ENCODE measurements around the gene CTBP1. TPM values are rescaled to one million over a fixed set of nuclear protein-coding genes. Genes with fewer than 3 reads are reported as not detected.

Gene CTBP1
- total and polyA plus RNA-seq, 4 experiments from 2014 or later, result 39.3 to 195 (median 132) TPM

- H3K4me3 ChIP-seq (ENCODE audit: low read length in 2 of 2), result no peak overlapping the region
- Mint-ChIP-seq H3K36me3 (peaks cover 0 to 16% of the 10 kb centered on the region in 2 donors), H3K4me3 (peak overlapping the region; percentile 64 to 92 (median 90)), H3K27me3 (no peaks in the 10 kb centered on the region), H3K27ac (peak overlapping the region; percentile 70 to 99 (median 95)), H3K4me1 (peaks cover 44 to 79% (median 66%) of the 10 kb centered on the region in 4 donors), H3K9me3 (peaks cover 0 to 3% (median 0%) of the 10 kb centered on the region in 8 donors)
- no peaks in the 10 kb centered on the region for H3K27me3 ChIP-seq (ENCODE audit: insufficient read depth, low read length)
- ChIA-PET CTCF (ENCODE audit: partially characterized antibody) (interaction anchor here (1.1 to 6.1 kb wide), 7 partner anchors 13 to 120 kb away, joined by 3 to 42 read pairs (median 8); partner anchors contain the start of gene UVSSA), POLR2A (ENCODE audit: partially characterized antibody) (interaction anchor here (1.0 to 5.9 kb wide), 9 partner anchors 8 to 96 kb away, joined by 5 to 146 read pairs (median 35); partner anchors contain the start of genes MAEA and UVSSA)
- no peaks in the 10 kb centered on the region for H3K36me3 ChIP-seq (ENCODE audit: insufficient read depth, low read length)
- H3K4me1 ChIP-seq (ENCODE audit: insufficient read depth, low read length), result peaks cover 71% of the 10 kb centered on the region
- peak overlapping the region; percentile 88 for H3K27ac ChIP-seq (ENCODE audit: low read depth, low read length)
- no peaks in the 10 kb centered on the region for H3K9me3 ChIP-seq (ENCODE audit: control insufficient read depth in 1 of 2, low read length in 2 of 2)
- intact Hi-C loops (cut with micrococcal nuclease), result no loop called here
- no peak for DNase-seq
Measured at GRCh38 chr4:1250921-1251772, 2.2 kb upstream of the CTBP1 start.

GRCh38 chr4:1250527-1250812 lies 1.5 kb upstream of the CTBP1 start:
- ChIA-PET CTCF (ENCODE audit: partially characterized antibody) (interaction anchor here (1.5 to 6.1 kb wide), 6 partner anchors 18 to 120 kb away, joined by 3 to 42 read pairs (median 8); partner anchors contain the start of gene UVSSA), POLR2A (ENCODE audit: partially characterized antibody) (interaction anchor here (3.0 to 5.9 kb wide), 8 partner anchors 8 to 96 kb away, joined by 16 to 146 read pairs (median 42); partner anchors contain the start of genes MAEA and UVSSA)
- H3K36me3 Mint-ChIP-seq, result peaks cover 0 to 16% of the 10 kb centered on the region in 2 donors
- Histone ChIP-seq H3K27me3 (ENCODE audit: insufficient read depth, low read length) (no peaks in the 10 kb centered on the region), H3K4me1 (ENCODE audit: insufficient read depth, low read length) (peaks cover 74% of the 10 kb centered on the region), H3K36me3 (ENCODE audit: insufficient read depth, low read length) (no peaks in the 10 kb centered on the region), H3K9me3 (ENCODE audit: control insufficient read depth in 1 of 2, low read length in 2 of 2) (no peaks in the 10 kb centered on the region), H3K27ac (ENCODE audit: low read depth, low read length) (peak overlapping the region; percentile 88), H3K4me3 (ENCODE audit: low read length in 2 of 2) (peak overlapping the region in 1 of 2 donors; percentile 73)
- H3K4me3 Mint-ChIP-seq, result peak overlapping the region; percentile 64 to 92 (median 90)
- no peaks in the 10 kb centered on the region for H3K27me3 Mint-ChIP-seq
- no peak for DNase-seq
- intact Hi-C loops (cut with micrococcal nuclease), result no loop called here
- peak overlapping the region; percentile 93 to 99 (median 96) for H3K27ac Mint-ChIP-seq
- peaks cover 0 to 3% (median 0%) of the 10 kb centered on the region in 8 donors for H3K9me3 Mint-ChIP-seq
- peaks cover 42 to 79% (median 65%) of the 10 kb centered on the region in 4 donors for H3K4me1 Mint-ChIP-seq

GRCh38 chr4:1249731-1250526 lies 999 bp upstream of the CTBP1 start:
- no peaks in the 10 kb centered on the region for H3K36me3 ChIP-seq (ENCODE audit: insufficient read depth, low read length)
- H3K36me3 Mint-ChIP-seq, result peaks cover 0 to 20% of the 10 kb centered on the region in 2 donors
- H3K4me1 ChIP-seq (ENCODE audit: insufficient read depth, low read length), result peaks cover 74% of the 10 kb centered on the region

GRCh38 chr4:1249148-1249730 lies 309 bp upstream of the CTBP1 start:
- POLR2A ChIA-PET (ENCODE audit: partially characterized antibody), result interaction anchor here (0.9 to 5.9 kb wide), 18 partner anchors 9 to 621 kb away, joined by 3 to 146 read pairs (median 14); partner anchors contain the start of genes MAEA, SPON2 and UVSSA
- Mint-ChIP-seq H3K36me3 (peaks cover 0 to 21% of the 10 kb centered on the region in 2 donors), H3K27ac (peak overlapping the region; percentile 93 to 99 (median 96))

More at GRCh38 chr4:1249731-1250526, 999 bp upstream of the CTBP1 start:
- Mint-ChIP-seq H3K4me3 (peak overlapping the region; percentile 86 to 92 (median 90)), H3K27me3 (no peaks in the 10 kb centered on the region), H3K9me3 (peaks cover 0 to 3% (median 0%) of the 10 kb centered on the region in 8 donors), H3K4me1 (peaks cover 45 to 79% (median 67%) of the 10 kb centered on the region in 4 donors), H3K27ac (peak overlapping the region; percentile 93 to 99 (median 96))
- Histone ChIP-seq H3K4me3 (ENCODE audit: low read length in 2 of 2) (peak overlapping the region; percentile 68 to 73), H3K27ac (ENCODE audit: low read depth, low read length) (peak overlapping the region; percentile 88), H3K9me3 (ENCODE audit: control insufficient read depth in 1 of 2, low read length in 2 of 2) (no peaks in the 10 kb centered on the region), H3K27me3 (ENCODE audit: insufficient read depth, low read length) (no peaks in the 10 kb centered on the region)
- POLR2A ChIA-PET (ENCODE audit: partially characterized antibody), result interaction anchor here (0.9 to 5.9 kb wide), 16 partner anchors 9 to 620 kb away, joined by 3 to 146 read pairs (median 16); partner anchors contain the start of genes MAEA, SPON2 and UVSSA
- CTCF ChIA-PET (ENCODE audit: partially characterized antibody), result interaction anchor here (0.9 to 6.1 kb wide), 7 partner anchors 18 to 119 kb away, joined by 3 to 42 read pairs (median 8); partner anchors contain the start of gene UVSSA
- DNase-seq, result peak in 3 of 5 donors; percentile 53 to 83 (median 54)
- intact Hi-C loops (cut with micrococcal nuclease), result loop anchor here (1.0 to 5.0 kb wide), 5 partner anchors 18 to 621 kb away; partner anchors contain the start of genes FGFRL1 and NSD2

DNA sequence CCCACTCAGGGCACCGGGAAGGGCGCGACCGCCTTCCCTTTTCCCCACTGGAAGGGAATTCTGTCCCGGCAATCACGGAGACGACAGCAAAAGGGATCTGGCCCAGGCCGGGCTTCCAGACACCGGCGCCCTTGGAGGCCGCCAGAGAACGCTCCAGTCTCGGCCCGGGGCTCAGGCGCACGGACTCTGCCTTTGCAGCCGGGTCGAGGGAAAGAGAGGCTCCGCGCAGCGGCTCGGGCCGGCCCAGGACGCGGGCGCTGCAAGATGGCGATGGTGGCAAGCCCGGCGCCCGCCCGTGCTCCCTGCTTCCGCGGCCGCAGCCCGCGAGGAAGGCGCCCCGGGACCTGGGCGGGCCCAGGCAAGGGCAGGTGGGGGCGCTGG lies 1.1 kb downstream of the CTBP1 start:
- Histone ChIP-seq H3K4me1 (ENCODE audit: insufficient read depth, low read length) (peaks cover 74% of the 10 kb centered on the region), H3K27ac (ENCODE audit: low read depth, low read length) (peak overlapping the region; percentile 76), H3K27me3 (ENCODE audit: insufficient read depth, low read length) (no peaks in the 10 kb centered on the region), H3K9me3 (ENCODE audit: control insufficient read depth in 1 of 2, low read length in 2 of 2) (no peaks in the 10 kb centered on the region), H3K36me3 (ENCODE audit: insufficient read depth, low read length) (no peaks in the 10 kb centered on the region), H3K4me3 (ENCODE audit: low read length in 2 of 2) (peak overlapping the region; percentile 61 to 69)
- intact Hi-C loops (cut with micrococcal nuclease), result loop anchor here (1.0 to 5.0 kb wide), 4 partner anchors 41 to 623 kb away; partner anchors contain the start of genes FGFRL1, MAEA and NSD2
- CTCF ChIA-PET (ENCODE audit: partially characterized antibody), result interaction anchor here (0.7 to 6.1 kb wide), 6 partner anchors 20 to 117 kb away, joined by 3 to 42 read pairs (median 7); partner anchors contain the start of gene UVSSA
- no peak for DNase-seq
- Mint-ChIP-seq H3K36me3 (peaks cover 0 to 21% of the 10 kb centered on the region in 2 donors), H3K9me3 (peaks cover 0 to 2% (median 0%) of the 10 kb centered on the region in 8 donors), H3K4me3 (peak overlapping the region; percentile 77 to 90 (median 86)), H3K27ac (peak overlapping the region in 6 of 7 donors; percentile 50 to 94 (median 56)), H3K27me3 (no peaks in the 10 kb centered on the region), H3K4me1 (peaks cover 29 to 77% (median 63%) of the 10 kb centered on the region in 4 donors)
- POLR2A ChIA-PET (ENCODE audit: partially characterized antibody), result interaction anchor here (0.9 to 5.9 kb wide), 19 partner anchors 11 to 623 kb away, joined by 3 to 146 read pairs (median 11); partner anchors contain the start of genes GAK, MAEA, NSD2 and SPON2

More at GRCh38 chr4:1249148-1249730, 309 bp upstream of the CTBP1 start:
- Histone ChIP-seq H3K36me3 (ENCODE audit: insufficient read depth, low read length) (no peaks in the 10 kb centered on the region), H3K4me1 (ENCODE audit: insufficient read depth, low read length) (peaks cover 74% of the 10 kb centered on the region), H3K9me3 (ENCODE audit: control insufficient read depth in 1 of 2, low read length in 2 of 2) (no peaks in the 10 kb centered on the region), H3K27me3 (ENCODE audit: insufficient read depth, low read length) (no peaks in the 10 kb centered on the region), H3K27ac (ENCODE audit: low read depth, low read length) (peak overlapping the region; percentile 88), H3K4me3 (ENCODE audit: low read length in 2 of 2) (peak overlapping the region; percentile 68 to 73)
- Mint-ChIP-seq H3K4me3 (peak overlapping the region; percentile 86 to 92 (median 90)), H3K4me1 (peaks cover 39 to 79% (median 67%) of the 10 kb centered on the region in 4 donors), H3K27me3 (no peaks in the 10 kb centered on the region), H3K9me3 (peaks cover 0 to 2% (median 0%) of the 10 kb centered on the region in 8 donors)
- intact Hi-C loops (cut with micrococcal nuclease), result loop anchor here (1.0 to 5.0 kb wide), 5 partner anchors 19 to 622 kb away; partner anchors contain the start of genes FGFRL1 and NSD2
- CTCF ChIA-PET (ENCODE audit: partially characterized antibody), result interaction anchor here (0.9 to 6.1 kb wide), 5 partner anchors 19 to 118 kb away, joined by 3 to 42 read pairs (median 3); partner anchors contain the start of gene UVSSA
- DNase-seq, result peak; percentile 77 to 93 (median 90)
